Measurements from ENCODE around the gene SSTR3.
"Not testable (repeated sequence)": the region's sequence is repeated elsewhere in the genome, so short reads cannot be mapped to it uniquely, and the experiment has no call there.

SSTR3 gene

DNA sequence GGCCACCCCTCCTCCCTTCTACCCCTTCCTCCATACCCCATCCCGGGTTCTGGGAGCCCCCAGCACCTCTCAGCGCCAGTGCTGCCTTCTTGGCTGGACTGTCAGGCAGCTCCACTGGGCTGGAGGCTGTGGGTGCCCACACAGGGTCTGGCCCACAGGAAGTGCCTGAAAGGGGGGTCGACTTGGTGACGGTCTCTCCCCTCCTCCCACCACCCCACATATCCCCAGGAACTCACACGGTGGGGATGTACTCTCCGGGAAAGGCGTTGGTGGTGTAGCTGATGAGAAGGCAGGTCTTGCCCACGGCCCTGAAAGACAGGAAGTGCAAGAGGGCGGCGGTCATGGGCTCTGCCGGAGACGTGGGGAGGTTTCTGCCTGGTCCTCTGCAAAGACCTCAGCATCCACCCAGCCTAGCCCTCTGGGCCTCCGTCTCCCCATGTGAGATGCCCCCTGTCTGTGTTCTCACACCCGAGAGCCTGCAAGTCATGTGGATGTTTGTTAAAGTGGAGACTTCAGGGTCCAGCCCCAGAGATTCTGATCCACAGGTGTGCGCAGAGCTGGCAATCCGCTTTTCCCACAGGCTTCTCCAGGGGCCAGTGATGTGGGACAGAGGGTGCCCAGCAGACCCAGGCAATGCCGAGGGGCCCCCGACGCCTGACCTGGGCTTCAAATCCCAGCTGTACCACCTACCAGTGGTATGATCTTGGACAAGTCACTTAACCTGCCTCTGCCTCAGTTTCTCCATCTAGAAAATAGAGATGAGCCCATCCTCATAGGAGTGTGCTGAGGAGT is 29.3 kb upstream of the SSTR3 start:
- no peak for DNase-seq

DNA sequence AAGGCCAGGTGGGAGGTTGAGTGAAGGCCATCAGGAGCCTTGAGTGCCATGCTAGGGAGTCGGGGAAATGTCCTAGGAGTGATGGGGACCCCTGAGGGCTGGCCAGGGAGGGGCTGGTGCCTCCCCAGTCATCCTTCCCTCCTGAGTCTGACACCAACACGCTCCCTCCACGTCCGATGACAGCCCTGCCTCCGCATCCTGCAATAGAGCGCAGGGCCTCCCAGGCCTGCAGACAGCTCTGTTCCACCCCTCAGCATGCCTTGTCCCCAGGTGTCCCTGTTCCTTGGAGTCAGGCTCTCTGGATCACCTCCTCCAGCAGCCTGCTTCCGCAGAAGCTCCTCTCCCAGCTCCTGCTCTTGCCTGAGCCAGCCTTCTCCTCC is 28.7 kb upstream of the SSTR3 start:
- no peak for DNase-seq

DNA sequence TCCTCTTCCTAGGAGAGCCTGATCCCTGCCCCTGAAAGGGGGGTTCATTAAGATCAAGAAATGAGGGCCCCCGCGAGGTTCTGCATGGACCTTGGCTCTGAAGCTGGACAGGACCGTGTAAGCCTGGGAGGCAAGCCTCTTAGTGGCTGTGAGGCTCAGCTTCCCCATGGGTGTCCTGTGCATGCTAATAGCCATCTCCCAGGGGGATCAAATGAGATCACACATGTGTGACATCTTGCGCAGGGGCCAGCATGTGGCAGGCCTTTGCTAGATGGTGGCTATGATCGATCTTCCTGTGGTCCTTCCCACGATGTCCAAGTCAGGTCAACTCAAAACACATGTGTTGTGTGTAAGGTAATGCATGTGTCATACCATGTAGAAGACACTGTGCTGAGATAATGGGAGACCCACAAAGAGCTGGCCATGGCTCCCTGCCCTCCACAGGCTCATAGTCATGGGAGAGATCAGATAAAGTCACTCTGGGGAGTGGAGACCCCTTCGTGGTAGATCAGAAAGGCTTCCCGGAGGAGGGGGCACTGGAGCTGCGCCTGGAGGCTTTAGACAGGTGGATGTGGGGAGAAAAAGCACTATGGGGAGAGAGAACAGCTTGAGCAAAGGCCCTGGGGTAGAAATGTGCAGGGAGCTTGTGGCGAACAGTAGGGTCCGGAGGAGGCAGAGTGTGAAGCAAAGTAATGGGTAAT is 28.1 kb upstream of the SSTR3 start:
- no peak for DNase-seq

DNA sequence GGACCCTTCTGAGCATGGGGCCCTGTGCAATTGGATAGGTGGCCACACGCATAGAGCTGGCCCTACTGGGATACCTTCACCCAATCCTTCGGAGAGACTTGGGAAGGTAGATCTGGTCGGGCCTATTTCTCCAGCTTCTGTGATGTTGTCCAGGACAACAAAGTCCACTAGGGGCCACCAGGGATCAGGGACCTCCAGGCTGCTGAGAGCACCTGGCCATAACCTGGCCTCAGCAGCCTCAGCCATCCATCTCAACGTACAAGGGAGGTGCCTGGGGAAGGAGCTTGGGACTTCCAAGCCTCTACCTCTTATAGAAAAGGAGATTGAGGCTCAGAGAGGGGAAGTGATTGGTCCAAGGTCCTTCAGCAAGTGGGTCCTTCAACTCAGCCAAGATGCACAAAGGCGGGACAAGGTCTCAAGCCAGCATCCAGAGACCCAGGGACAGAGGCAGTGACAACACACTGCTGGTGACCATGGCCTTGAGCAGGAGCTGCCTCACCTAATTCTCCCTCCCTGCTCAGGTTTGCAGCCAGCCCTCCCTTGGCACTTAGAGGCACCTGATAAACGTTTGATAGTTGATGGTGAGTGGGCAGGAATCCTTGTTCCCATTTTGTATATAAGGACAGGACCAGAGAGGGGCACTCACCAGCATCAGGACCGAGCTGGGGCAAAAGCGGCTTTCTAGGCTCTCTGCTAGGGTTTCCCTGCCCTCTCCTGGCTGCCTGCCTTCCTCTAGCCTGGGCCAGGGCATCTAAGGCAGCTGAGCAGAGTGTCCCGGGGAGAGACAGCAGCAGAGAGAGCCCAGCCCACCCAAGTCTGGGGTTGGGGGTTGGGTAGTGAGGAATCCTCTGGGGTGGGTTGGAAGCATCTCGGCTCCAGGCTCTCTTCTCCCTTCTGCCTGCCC is 27.3 kb upstream of the SSTR3 start:
- DNase-seq = no peak

DNA sequence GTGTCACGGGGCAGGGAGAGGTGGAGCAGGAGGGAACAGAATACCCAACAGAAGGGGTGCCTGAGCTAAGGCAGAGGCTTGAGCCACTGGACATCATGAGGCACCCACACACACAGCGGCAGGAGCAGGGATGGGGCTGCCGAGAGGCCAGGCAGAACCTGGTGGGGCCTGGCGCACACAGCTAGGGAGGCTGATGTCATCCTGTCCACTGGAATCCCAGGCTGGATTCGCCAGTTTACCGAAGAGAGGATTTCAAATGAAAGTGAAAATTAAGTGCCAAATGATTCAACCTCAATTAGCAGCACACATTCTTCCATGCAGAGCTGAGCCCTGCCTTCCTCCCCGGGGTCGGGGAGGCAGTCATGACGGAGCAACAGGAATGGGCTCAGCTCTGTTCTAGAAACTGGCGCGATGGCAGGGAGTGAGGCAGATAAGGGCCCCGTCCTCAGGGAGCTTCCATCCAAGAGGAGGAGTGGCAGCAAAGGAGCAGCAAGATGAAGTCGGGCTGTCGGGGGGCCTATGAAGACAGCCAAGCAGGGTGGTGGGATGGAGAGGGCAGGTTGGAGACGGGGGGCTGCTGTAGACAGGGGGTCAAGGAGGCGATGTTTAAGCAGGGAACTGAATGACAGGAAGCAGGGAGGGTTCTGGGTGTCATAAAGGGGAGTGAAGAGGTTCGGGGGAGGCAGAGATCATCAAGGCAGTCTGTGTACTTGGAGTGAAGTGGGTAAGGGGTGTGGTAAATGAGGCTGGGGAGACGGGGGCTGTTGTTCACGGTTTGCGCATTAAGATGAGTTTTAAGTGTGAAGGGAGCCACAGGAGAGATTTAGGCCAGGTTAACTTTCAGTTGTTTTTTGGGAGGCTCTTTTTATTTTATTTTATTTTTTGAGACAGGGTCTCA is 25.3 kb upstream of the SSTR3 start:
- DNase-seq = no peak

DNA sequence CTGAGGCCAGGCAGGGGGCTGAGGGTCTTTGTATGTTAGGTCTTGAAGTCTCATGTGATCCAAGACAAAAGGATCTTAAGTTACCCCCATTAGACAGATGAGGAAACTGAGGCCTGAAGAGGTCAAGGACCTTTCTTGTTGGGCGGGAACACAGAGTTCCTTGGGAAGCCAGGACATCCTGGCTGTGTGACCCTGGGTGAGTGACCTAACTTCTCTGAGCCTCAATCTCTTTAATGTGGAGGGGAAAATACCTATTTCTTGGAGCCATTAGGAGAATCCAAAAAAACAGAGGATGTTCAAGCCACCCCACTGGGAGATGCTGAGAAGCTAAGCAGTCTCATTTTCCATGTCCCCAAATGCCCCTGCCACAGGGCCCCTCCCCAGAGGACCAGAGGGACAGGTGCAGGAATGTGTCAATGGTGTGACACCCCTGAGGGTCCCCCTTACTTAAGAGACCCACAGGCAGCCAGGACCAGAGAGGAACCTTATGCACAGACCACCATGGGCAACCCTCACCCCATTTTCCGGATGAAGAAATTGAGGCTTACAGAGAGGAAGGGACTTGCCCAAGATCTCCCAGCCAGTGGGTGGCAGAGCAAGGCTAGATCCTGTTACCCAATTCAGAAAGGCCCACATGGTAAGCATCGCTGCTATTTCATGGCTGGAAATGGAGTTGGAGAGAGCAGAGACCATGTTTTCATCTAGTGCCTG is 23.8 kb upstream of the SSTR3 start:
- no peak for DNase-seq

DNA sequence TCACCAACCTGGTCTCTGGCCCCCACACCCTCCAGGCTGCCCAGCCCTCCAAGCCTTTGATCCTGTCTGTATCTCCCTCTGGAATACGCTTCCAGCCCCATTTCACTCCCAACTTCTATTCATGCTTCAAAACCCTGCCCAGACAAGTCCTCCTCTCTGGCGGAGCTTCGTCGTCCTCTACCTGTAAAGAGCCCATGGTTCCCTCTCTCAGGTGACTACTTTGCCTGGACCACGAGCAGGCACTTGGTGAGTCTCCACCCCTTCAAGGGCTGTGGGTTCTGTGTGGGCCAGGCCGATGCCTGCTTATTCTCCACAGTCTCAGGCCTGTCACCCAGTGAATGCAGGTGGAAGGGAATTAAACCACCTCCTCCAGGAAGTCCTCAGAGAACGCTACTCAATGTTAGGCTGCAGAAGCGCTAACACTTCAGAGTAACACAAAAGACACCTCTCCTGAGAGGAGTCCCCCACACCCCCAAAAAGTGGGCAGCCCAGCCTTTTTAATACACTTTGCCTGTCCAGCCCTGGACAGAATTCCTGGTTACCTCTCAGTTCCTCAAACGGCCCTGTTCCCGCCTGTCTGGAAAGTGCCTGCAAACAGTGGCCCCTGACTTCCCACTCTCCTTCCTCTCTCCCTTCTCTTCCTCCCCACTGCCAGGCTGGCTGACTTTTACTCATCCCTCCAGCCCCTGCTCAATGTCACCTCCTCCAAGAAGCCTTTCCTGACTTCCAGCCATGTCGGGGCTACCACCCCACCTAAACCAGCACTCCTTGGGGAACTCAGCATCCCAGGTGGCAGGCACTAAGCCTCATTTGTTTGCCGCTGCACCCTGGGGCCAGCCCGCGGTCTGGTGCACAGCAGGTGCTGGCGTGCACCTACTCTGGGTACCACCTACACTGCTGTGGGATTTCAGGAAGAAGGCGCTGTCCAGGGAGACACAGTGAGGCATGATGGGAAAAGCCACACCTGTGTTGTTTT is 22.7 kb upstream of the SSTR3 start:
- DNase-seq = no peak

DNA sequence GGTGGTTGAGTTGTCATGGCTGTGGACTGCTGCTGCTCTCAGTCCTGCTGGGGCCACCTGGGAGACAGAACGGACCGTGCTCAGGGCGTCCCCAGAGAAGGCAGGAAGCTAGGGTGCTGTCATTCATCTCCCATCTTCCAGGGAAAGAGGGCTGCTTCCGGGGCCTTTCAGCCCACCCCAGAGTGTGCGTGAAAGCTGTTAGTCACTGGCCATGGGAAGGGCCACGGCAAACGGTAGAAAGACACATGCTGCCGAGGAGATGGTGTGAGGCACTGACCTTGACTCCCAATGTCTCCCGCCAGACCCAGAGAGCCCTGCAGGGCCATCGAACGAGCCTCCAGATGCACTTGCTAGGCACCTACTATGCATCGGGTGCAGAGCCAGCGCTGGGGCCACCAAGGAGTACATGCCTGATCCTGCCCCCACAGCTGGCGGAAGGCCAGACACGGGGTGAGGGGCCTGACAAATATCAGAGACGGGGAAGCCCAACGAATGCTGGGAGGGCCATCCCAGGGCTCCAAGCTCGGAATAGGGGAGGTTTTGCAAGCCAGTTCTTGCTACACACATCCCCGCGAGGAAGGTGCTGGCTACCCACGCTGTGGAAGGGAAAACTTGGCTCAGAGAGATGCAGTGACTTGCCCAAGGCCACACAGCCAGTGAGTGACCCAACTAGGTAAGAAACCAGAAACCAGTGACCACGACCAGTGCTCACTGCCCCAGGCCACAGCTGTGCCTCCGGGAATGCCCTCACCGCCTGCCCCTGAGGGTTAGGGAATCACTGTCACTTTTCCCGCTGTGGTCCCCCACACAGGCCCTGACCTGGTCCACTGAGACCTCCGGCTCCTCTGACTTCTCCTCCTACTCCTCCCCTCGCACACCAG is 21.7 kb upstream of the SSTR3 start:
- DNase-seq = no peak

DNA sequence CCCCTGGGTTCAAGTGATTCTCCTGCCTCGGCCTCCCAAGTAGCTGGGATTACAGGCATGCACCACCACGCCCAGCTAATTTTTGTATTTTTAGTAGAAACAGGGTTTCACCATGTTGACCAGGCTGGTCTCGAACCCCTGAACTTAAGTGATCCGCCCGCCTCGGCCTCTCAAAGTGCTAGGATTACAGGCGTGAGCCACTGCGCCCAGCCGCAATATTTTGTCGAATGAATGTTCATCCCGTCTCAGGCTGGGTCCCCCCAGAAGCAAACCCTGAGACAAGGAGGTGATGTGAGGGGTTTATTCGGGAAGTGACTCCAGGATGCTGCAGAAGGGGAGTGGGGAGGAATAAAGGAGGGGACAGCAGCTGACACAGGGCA is 21.1 kb upstream of the SSTR3 start:
- not testable (repeated sequence) for DNase-seq

DNA sequence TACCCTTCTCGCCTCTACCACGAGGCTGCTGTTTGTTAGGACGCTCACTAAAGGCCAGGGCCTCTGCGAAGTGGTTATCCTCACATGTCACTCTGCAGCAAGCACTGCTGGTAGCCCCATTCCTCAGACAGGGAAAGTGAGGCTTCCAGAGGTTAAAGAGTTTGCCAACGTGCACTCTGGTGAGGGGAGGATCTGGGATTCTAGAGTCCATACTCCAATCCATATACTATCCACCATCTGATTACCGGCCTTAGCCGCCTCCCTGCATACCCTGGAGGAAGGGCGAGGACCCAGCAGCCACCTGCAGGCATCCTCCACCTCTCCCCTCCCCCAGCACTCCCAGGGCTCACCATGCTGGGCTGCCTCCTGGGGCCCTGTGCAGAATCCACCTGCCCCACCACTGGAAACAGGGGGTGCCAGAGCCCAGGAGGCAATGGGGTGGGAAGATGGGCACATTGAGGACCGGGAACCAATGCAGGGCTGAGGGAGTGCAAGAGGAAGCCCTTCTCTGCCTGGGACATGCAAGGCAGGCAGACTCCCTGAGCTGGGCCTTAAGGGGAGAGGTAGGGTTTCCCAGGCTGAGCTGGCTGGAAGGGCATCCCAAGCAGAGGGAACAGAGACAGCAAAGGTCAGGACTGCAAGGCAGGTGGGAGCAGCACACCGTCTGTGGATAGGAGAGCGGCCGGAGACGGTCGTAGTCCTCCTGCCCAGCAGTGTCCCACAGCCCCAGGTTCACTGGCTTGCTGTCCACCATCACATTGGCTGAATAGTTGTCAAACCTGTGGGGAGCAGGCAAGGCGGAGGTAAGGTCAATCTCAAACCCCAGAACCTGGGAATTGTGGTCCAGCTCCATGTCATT is 20.1 kb upstream of the SSTR3 start:
- no peak for DNase-seq

DNA sequence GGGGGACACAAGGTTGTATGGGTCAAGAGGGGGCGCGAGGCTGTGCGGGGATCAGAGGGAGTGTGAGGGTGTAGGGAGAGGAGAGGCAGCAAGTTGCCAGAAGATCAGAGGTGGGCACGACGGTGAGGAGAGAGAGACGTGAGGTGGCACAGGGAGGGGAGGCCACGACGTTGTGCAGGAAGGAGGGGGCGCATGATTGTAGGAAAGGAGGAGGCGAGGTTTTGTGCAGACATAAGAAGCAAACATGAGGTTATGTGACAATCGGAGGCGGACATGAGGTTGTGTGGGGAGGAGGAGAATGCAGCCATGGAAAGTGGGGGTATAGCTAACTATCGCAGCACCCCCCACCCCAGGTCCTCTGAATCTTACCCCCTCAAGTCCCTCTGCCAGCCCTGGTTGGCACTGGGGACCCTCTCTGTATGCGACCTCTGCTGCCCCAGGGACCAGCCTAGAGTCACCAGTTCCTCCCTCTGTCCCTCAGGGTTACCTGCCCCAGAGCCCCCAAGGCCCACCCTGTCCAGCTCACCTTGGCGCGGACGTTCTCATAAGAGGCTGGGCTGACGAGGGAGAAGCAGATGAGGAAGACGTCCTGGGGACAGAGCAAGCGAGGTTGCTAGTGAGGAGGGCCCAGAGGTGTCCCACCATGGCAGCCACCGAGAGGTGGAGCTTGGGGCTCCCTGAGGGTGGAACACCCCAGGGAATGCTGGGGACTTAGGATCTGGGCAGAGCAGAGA is 19.3 kb upstream of the SSTR3 start:
- DNase-seq = no peak

DNA sequence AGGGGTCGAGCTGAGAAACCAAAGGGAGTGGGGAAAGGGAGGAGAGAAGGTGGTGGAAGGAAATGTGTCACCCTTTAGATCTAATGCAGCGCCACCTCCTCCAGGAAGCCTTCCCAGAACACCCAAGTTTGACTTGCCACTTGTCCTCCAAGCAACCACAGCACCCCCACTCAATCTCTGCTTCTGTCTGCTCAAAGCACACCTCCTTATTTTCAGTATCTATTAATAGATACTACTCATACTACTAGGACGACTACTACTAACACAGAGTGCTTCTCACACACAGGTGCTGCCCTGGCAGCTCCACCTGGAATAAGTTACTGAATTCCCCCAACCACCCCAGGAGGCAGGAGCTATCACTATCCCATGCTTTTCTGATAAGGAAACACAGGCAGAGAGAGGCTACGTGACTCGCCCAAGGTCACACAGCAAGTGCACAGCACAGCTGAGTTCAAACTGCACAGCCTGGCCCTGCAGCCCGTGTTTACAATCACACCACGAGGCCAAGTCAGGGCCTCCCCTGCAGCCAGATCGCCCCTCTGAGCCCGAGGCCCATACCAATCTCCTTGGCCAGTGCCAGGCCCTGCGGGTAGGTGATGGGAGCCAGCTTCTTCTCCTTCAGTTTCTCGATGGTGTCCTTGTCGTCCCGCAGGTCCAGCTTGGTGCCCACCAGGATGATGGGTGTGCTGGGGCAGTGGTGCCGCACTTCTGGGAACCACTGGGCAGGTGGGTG is 18.6 kb upstream of the SSTR3 start:
- DNase-seq = no peak

DNA sequence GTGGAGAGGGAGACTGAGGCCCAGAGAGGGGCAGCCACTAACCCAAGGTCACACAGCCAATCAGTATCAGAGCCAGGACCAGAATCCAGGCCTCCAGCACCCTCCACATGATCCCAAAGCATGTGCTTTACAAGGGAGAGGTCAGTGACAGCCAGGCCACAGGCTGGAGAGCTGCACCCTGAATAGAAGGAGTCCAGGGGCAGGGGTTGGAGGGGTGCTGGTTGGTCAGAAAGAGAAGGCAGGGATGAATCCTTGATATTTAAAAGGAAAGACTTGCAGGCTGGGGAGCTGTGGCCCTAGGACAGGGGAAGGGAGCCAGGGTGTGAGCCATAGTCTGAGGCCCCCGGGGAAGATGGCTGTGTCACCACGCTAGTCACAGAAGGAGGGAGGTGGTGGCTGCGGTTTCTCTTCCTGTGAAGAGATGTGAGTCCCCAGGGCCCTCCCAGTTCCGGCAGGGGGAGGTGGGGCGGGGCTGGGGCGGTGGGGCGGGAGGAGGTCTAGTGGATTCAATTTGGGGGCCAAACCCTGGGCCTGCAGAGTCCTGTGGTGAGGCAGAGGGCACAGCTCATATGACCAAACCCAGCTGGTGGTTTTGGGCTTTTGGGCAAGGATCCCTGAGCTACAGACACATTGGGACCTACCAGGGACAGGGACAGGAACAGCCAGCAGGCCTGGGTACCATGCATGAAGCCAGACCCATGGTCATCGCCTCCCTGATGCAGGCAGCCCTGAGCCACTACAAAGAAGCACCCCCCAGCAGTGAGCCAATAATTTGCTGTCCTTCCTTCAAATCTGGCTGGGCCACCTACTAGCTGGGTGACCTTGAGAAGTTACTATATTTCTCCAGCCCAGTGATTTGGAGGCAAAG is 17.8 kb upstream of the SSTR3 start:
- DNase-seq = no peak

DNA sequence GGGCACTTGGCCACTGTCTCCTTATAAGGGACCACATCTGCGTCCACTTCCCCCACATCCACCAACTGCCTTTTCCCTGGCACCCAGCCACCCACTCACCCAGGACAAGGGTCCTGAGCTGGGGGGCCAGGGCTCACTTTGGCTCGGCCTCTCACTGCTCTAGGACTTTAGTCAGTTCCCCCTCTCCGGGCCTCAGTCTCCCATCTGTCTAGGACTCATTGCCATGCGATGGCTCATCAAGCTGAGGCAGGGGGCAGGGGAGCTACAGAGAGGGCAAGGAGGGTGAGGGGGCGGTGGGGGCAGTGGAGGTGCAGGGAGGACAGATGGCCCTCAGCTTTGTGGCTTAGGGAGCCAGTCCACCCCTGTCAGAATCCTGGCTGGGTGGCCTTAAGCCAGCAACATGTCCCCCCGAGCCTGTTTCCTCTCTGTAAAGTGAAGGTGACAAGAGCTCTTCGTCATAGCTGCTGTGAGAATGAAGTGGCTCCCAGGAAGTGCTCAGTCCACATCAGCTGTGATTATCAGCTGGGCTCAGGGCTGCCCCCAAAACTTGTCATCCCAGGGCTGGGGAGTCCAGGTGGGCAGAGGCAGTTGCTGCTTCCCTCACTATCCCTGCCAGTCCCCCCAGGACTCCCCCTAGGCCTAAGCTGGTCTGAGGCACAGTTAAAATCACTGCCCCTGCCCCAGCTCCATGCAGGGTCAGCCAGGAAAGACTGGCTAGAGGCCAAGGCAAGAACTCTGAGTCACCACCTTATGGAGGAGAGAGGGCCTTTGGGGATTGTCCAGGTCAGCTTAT is 16.9 kb upstream of the SSTR3 start:
- DNase-seq = no peak

Measured in SHP77 (cell line).